Measurements from ENCODE around the gene UCN.

Gene UCN

GRCh38 chr2:27258051-27258450, 50.2 kb downstream of the UCN start:
- H3K4me3 ChIP-seq (ENCODE audit: low read length in 2 of 2), result no peak overlapping the region
- no peaks in the 10 kb centered on the region for H3K9me3 ChIP-seq (ENCODE audit: control insufficient read depth in 2 of 2, low read length in 2 of 2)
- H3K36me3 ChIP-seq (ENCODE audit: control insufficient read depth in 2 of 2, insufficient read depth in 2 of 2, low read length in 2 of 2), result no peaks in the 10 kb centered on the region
- H3K27me3 ChIP-seq (ENCODE audit: control insufficient read depth in 1 of 2, insufficient read depth in 2 of 2, low read length in 2 of 2), result peaks cover 59 to 60% of the 10 kb centered on the region in 2 donors
- no peak overlapping the region for H3K9ac ChIP-seq (ENCODE audit: low read length in 2 of 2)
- H3K27ac ChIP-seq (ENCODE audit: low read length), result no peak overlapping the region
- H3K4me1 ChIP-seq (ENCODE audit: control insufficient read depth, insufficient read depth, low read length), result peaks cover 15% of the 10 kb centered on the region

All from stomach smooth muscle (tissue), 2 donors.